Ovary (tissue), 3 donors: ENCODE measurements around the gene CSNK2A1.

Experiments
- EP300 ChIP-seq: sonication (generic); formaldehyde crosslinking; IDR thresholded peaks from one replicate; pipeline ENCODE4 v1.6.1; 2017; ENCODE audit warnings: antibody characterized with exemption
- POLR2A ChIP-seq: fragments of 450-650 bp; IDR thresholded peaks from one replicate; pipeline ENCODE4 v1.6.1; 2017; ENCODE audit warnings: antibody characterized with exemption, mild to moderate bottlenecking, moderate library complexity
- TF ChIP-seq, protein P1 (sequence below), 3 donors: fragments of 450-650 bp in 2 of 3; fragments of 200-600 bp in 1 of 3; IDR thresholded peaks; one replicate each; pipeline versions ENCODE4 v1.5.1 to v1.8.0; 2016 to 2022; ENCODE audit warnings: antibody characterized with exemption in 3 of 3, mild to moderate bottlenecking in 1 of 3
- donor health status: DM: no; HTN: no; CAD: no.

DNA sequence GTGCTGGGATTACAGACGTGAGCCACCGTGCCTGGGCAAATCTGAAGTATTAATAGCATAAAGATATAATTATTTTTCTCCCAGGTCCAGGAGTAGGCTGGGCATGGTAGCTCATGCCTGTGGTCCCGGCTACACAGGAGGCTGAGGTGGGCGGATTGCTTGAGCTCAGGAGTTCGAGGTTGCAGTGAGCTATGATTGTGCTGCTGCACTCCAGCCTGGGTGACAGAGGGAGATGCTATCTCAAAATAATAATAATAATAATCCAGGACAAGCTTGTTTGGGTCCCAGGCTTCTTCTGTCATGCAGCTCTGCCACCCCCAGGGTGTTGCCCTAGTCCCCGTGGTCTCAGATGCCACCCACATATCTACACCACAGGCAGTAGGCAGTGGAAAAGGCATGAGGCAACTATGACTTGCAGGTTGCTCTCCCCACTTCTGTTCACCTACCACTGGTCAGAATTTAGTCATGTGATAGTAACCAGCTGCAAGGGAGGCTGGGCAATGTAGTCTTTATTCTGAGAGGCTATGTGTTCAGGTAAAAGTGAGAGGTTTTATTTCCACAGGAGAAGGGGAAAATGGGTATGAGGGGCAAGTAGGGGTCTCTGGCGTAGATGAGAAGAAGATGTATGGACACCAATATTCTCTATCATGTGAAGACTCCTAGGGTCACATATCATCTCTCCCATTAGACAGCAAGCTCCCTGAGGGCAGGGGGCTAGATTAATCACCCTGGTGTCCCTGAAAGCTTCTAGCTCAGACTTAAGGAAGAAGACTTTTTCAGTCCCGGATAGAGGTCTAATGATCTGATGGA, 40.8 kb upstream of the CSNK2A1 start:
- TF ChIP-seq, protein P1, sequence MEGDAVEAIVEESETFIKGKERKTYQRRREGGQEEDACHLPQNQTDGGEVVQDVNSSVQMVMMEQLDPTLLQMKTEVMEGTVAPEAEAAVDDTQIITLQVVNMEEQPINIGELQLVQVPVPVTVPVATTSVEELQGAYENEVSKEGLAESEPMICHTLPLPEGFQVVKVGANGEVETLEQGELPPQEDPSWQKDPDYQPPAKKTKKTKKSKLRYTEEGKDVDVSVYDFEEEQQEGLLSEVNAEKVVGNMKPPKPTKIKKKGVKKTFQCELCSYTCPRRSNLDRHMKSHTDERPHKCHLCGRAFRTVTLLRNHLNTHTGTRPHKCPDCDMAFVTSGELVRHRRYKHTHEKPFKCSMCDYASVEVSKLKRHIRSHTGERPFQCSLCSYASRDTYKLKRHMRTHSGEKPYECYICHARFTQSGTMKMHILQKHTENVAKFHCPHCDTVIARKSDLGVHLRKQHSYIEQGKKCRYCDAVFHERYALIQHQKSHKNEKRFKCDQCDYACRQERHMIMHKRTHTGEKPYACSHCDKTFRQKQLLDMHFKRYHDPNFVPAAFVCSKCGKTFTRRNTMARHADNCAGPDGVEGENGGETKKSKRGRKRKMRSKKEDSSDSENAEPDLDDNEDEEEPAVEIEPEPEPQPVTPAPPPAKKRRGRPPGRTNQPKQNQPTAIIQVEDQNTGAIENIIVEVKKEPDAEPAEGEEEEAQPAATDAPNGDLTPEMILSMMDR (IDR thresholded peaks at IDR 0.05), result no peak
- TF ChIP-seq POLR2A (no peak), EP300 (no peak)
